ENCODE measurements around the gene NELFB.

The NELFB gene

GRCh38 chr9:137273095-137273490 is 18.0 kb downstream of the NELFB start:
- H3K4me1 ChIP-seq (ENCODE audit: control insufficient read depth, insufficient read depth, low read length) = no peaks in the 10 kb centered on the region; the same call in 1 of the 2 replicates
- H3K36me3 ChIP-seq (ENCODE audit: control insufficient read depth, insufficient read depth, low read length) = peaks cover 21% of the 10 kb centered on the region
- no peak for DNase-seq (ENCODE audit: low read depth, low spot score)
- H3K27ac ChIP-seq (ENCODE audit: low read length) = no peak overlapping the region
- H3K27me3 ChIP-seq (ENCODE audit: control insufficient read depth, insufficient read depth, low read length) = no peaks in the 10 kb centered on the region
- H3K9me3 ChIP-seq (ENCODE audit: control insufficient read depth, insufficient read depth, low read length) = no peaks in the 10 kb centered on the region
- WGBS (ENCODE audit: insufficient coverage, insufficient read length) = no CpG with 5 or more reads among the region's 13 CpGs
- H3K4me3 ChIP-seq (ENCODE audit: low read length) = no peak overlapping the region

GRCh38 chr9:137273611-137274320 is 18.6 kb downstream of the NELFB start:
- Histone ChIP-seq H3K27ac (ENCODE audit: low read length) (no peak overlapping the region), H3K27me3 (ENCODE audit: control insufficient read depth, insufficient read depth, low read length) (no peaks in the 10 kb centered on the region), H3K36me3 (ENCODE audit: control insufficient read depth, insufficient read depth, low read length) (peaks cover 22% of the 10 kb centered on the region), H3K4me1 (ENCODE audit: control insufficient read depth, insufficient read depth, low read length) (no peaks in the 10 kb centered on the region; the same call in 1 of the 2 replicates), H3K9me3 (ENCODE audit: control insufficient read depth, insufficient read depth, low read length) (no peaks in the 10 kb centered on the region), H3K4me3 (ENCODE audit: low read length) (no peak overlapping the region)
- no peak for DNase-seq (ENCODE audit: low read depth, low spot score)
- WGBS (ENCODE audit: insufficient coverage, insufficient read length) = no CpG with 5 or more reads among the region's 15 CpGs

- Histone ChIP-seq H3K4me1 (ENCODE audit: control insufficient read depth, insufficient read depth, low read length) (no peaks in the 10 kb centered on the region; the same call in 1 of the 2 replicates), H3K36me3 (ENCODE audit: control insufficient read depth, insufficient read depth, low read length) (peaks cover 24% of the 10 kb centered on the region; the same call in 1 of the 2 replicates), H3K9me3 (ENCODE audit: control insufficient read depth, insufficient read depth, low read length) (no peaks in the 10 kb centered on the region), H3K4me3 (ENCODE audit: low read length) (no peak overlapping the region), H3K27me3 (ENCODE audit: control insufficient read depth, insufficient read depth, low read length) (no peaks in the 10 kb centered on the region), H3K27ac (ENCODE audit: low read length) (no peak overlapping the region)
- no CpG with 5 or more reads among the region's 10 CpGs for WGBS (ENCODE audit: insufficient coverage, insufficient read length)
- DNase-seq (ENCODE audit: low read depth, low spot score) = no peak
Observed at GRCh38 chr9:137275203-137275587, 20.1 kb downstream of the NELFB start.

- Histone ChIP-seq H3K4me3 (ENCODE audit: low read length) (no peak overlapping the region), H3K4me1 (ENCODE audit: control insufficient read depth, insufficient read depth, low read length) (peaks cover 3% of the 10 kb centered on the region; the same call in 1 of the 2 replicates), H3K36me3 (ENCODE audit: control insufficient read depth, insufficient read depth, low read length) (peaks cover 21% of the 10 kb centered on the region; the same call in 1 of the 2 replicates), H3K9me3 (ENCODE audit: control insufficient read depth, insufficient read depth, low read length) (no peaks in the 10 kb centered on the region), H3K27me3 (ENCODE audit: control insufficient read depth, insufficient read depth, low read length) (no peaks in the 10 kb centered on the region), H3K27ac (ENCODE audit: low read length) (no peak overlapping the region)
- no CpG with 5 or more reads among the region's 24 CpGs for WGBS (ENCODE audit: insufficient coverage, insufficient read length)
- no peak for DNase-seq (ENCODE audit: low read depth, low spot score)
Observed at GRCh38 chr9:137275588-137276472, 20.7 kb downstream of the NELFB start.

GRCh38 chr9:137276473-137277328 is 21.6 kb downstream of the NELFB start:
- H3K4me1 ChIP-seq (ENCODE audit: control insufficient read depth, insufficient read depth, low read length) = peaks cover 3% of the 10 kb centered on the region; the same call in 1 of the 2 replicates
- DNase-seq (ENCODE audit: low read depth, low spot score) = no peak
- no peak overlapping the region for H3K27ac ChIP-seq (ENCODE audit: low read length)
- no peak overlapping the region for H3K4me3 ChIP-seq (ENCODE audit: low read length)
- H3K36me3 ChIP-seq (ENCODE audit: control insufficient read depth, insufficient read depth, low read length) = peaks cover 19% of the 10 kb centered on the region; the same call in 1 of the 2 replicates
- H3K27me3 ChIP-seq (ENCODE audit: control insufficient read depth, insufficient read depth, low read length) = no peaks in the 10 kb centered on the region
- no CpG with 5 or more reads among the region's 30 CpGs for WGBS (ENCODE audit: insufficient coverage, insufficient read length)
- no peaks in the 10 kb centered on the region for H3K9me3 ChIP-seq (ENCODE audit: control insufficient read depth, insufficient read depth, low read length)

GRCh38 chr9:137277329-137278041 is 22.4 kb downstream of the NELFB start, which contains the start of gene TOR4A:
Gene TOR4A, plus strand, starts transcription at chr9:137277726. Its CDS starts 964 bp downstream, at chr9:137278690.
- H3K36me3 ChIP-seq (ENCODE audit: control insufficient read depth, insufficient read depth, low read length) = peaks cover 15% of the 10 kb centered on the region; the same call in 1 of the 2 replicates
- peaks cover 4% of the 10 kb centered on the region; the same call in 1 of the 2 replicates for H3K4me1 ChIP-seq (ENCODE audit: control insufficient read depth, insufficient read depth, low read length)
- no peaks in the 10 kb centered on the region for H3K27me3 ChIP-seq (ENCODE audit: control insufficient read depth, insufficient read depth, low read length)
- no CpG with 5 or more reads among the region's 25 CpGs for WGBS (ENCODE audit: insufficient coverage, insufficient read length)
- peak within 1 kb of the TSS; percentile 13; the same call in 1 of the 2 replicates for H3K4me3 ChIP-seq (ENCODE audit: low read length)
- no peak within 1 kb of the TSS for H3K27ac ChIP-seq (ENCODE audit: low read length)
- no peak for DNase-seq (ENCODE audit: low read depth, low spot score)
- H3K9me3 ChIP-seq (ENCODE audit: control insufficient read depth, insufficient read depth, low read length) = no peaks in the 10 kb centered on the region

GRCh38 chr9:137278061-137278701 is 23.1 kb downstream of the NELFB start:
- WGBS (ENCODE audit: insufficient coverage, insufficient read length) = no CpG with 5 or more reads among the region's 54 CpGs
- H3K4me3 ChIP-seq (ENCODE audit: low read length) = peak overlapping the region; percentile 8; the same call in 1 of the 2 replicates
- no peak for DNase-seq (ENCODE audit: low read depth, low spot score)
- no peaks in the 10 kb centered on the region for H3K27me3 ChIP-seq (ENCODE audit: control insufficient read depth, insufficient read depth, low read length)
- no peak overlapping the region for H3K27ac ChIP-seq (ENCODE audit: low read length)
- peaks cover 4% of the 10 kb centered on the region; the same call in 1 of the 2 replicates for H3K4me1 ChIP-seq (ENCODE audit: control insufficient read depth, insufficient read depth, low read length)
- no peaks in the 10 kb centered on the region for H3K9me3 ChIP-seq (ENCODE audit: control insufficient read depth, insufficient read depth, low read length)
- peaks cover 12% of the 10 kb centered on the region; the same call in 1 of the 2 replicates for H3K36me3 ChIP-seq (ENCODE audit: control insufficient read depth, insufficient read depth, low read length)

GRCh38 chr9:137278721-137279711 is 23.9 kb downstream of the NELFB start:
- H3K36me3 ChIP-seq (ENCODE audit: control insufficient read depth, insufficient read depth, low read length) = peaks cover 12% of the 10 kb centered on the region; the same call in 1 of the 2 replicates
- 0 out of 2 replicates have a peak, but pooled peaks cover 4% of the 10 kb centered on the region for H3K4me1 ChIP-seq (ENCODE audit: control insufficient read depth, insufficient read depth, low read length)
- no peaks in the 10 kb centered on the region for H3K27me3 ChIP-seq (ENCODE audit: control insufficient read depth, insufficient read depth, low read length)
- peak overlapping the region; percentile 8; the same call in 1 of the 2 replicates for H3K4me3 ChIP-seq (ENCODE audit: low read length)
- no CpG with 5 or more reads among the region's 139 CpGs for WGBS (ENCODE audit: insufficient coverage, insufficient read length)
- H3K9me3 ChIP-seq (ENCODE audit: control insufficient read depth, insufficient read depth, low read length) = no peaks in the 10 kb centered on the region
- H3K27ac ChIP-seq (ENCODE audit: low read length) = no peak overlapping the region
- DNase-seq (ENCODE audit: low read depth, low spot score) = no peak

Measured in iPS DF 6.9 (cell line).